Mesenchymal stem cell (in vitro differentiated cells and primary cell): ENCODE data around the gene XAB2.
"Not testable (repeated sequence)": the region's sequence is repeated elsewhere in the genome, so short reads cannot be mapped to it uniquely, and the experiment has no call there.

ENCODE experiments used
- DNase-seq: peaks from one replicate; pipeline ENCODE4 v3.0.0-alpha.2; 2013
- H2AFZ ChIP-seq: one replicate; pipeline ENCODE4 v1.6.1; 2013; ENCODE audit warnings: low read depth, mild to moderate bottlenecking, control low read depth, inconsistent platforms, low read length, moderate library complexity
- H2AK5ac ChIP-seq: 2 replicates; pipeline ENCODE4 v1.6.1; 2013; ENCODE audit warnings: low read length, moderate library complexity, mild to moderate bottlenecking, inconsistent platforms; ENCODE audit not compliant: severe bottlenecking
- H2BK120ac ChIP-seq: one replicate; pipeline ENCODE4 v1.6.1; 2013; ENCODE audit warnings: low read depth, mild to moderate bottlenecking, inconsistent platforms, low read length, moderate library complexity
- H2BK12ac ChIP-seq, 2 experiments: one replicate each; pipeline ENCODE4 v1.6.1; 2013; ENCODE audit warnings: inconsistent platforms in 2 of 2, low read length in 2 of 2, mild to moderate bottlenecking in 2 of 2, moderate library complexity in 2 of 2, control low read depth in 1 of 2
- H2BK15ac ChIP-seq: one replicate; pipeline ENCODE4 v1.6.1; 2013; ENCODE audit warnings: mild to moderate bottlenecking, low read depth, inconsistent platforms; ENCODE audit not compliant: poor library complexity, severe bottlenecking
- H2BK5ac ChIP-seq: 2 replicates; pipeline ENCODE4 v1.6.1; 2013; ENCODE audit warnings: low read depth, mild to moderate bottlenecking, low read length, control low read depth, inconsistent platforms; ENCODE audit not compliant: poor library complexity, severe bottlenecking
- H3K14ac ChIP-seq, 2 experiments: one replicate each; pipeline ENCODE4 v1.6.1; 2013; ENCODE audit warnings: inconsistent platforms in 2 of 2, low read length in 2 of 2, control low read depth in 1 of 2, mild to moderate bottlenecking in 1 of 2, moderate library complexity in 1 of 2
- H3K18ac ChIP-seq, 2 experiments: one replicate each; pipeline ENCODE4 v1.6.1; 2013; ENCODE audit warnings: inconsistent platforms in 2 of 2, low read length in 2 of 2, control low read depth in 1 of 2, low read depth in 1 of 2, mild to moderate bottlenecking in 1 of 2
- H3K23ac ChIP-seq, 2 experiments: one replicate each; pipeline ENCODE4 v1.6.1; 2013; ENCODE audit warnings: inconsistent platforms in 2 of 2, low read length in 2 of 2, mild to moderate bottlenecking in 2 of 2, moderate library complexity in 2 of 2, control low read depth in 1 of 2
- H3K27ac ChIP-seq: 2 replicates; pipeline ENCODE4 v1.5.1; 2013; ENCODE audit warnings: mild to moderate bottlenecking, moderate library complexity, low read length, control low read depth, inconsistent platforms; ENCODE audit not compliant: poor library complexity, severe bottlenecking
- H3K27me3 ChIP-seq, 2 experiments: 2 replicates each; pipeline versions ENCODE4 v1.6.1 to v1.7.0; 2013; ENCODE audit warnings: low read length in 2 of 2, mild to moderate bottlenecking in 2 of 2, moderate library complexity in 2 of 2, control low read depth in 1 of 2, inconsistent platforms in 1 of 2; ENCODE audit not compliant: control insufficient read depth in 1 of 2, insufficient read depth in 1 of 2
- H3K36me3 ChIP-seq, 2 experiments: 2 replicates each; pipeline versions ENCODE4 v1.6.1 to v1.7.0; 2013; ENCODE audit warnings: low read length in 2 of 2, control low read depth in 1 of 2, inconsistent platforms in 1 of 2, low read depth in 1 of 2, mild to moderate bottlenecking in 1 of 2; ENCODE audit not compliant: insufficient read depth in 2 of 2, control insufficient read depth in 1 of 2
- H3K4ac ChIP-seq, 2 experiments: one replicate each; pipeline ENCODE4 v1.6.1; 2013; ENCODE audit warnings: inconsistent platforms in 2 of 2, low read length in 2 of 2, mild to moderate bottlenecking in 2 of 2, moderate library complexity in 2 of 2, control low read depth in 1 of 2, low read depth in 1 of 2
- H3K4me1 ChIP-seq: 2 replicates; pipeline ENCODE4 v1.6.1; 2013; ENCODE audit warnings: low read depth, low read length, control low read depth; ENCODE audit not compliant: control insufficient read depth, insufficient read depth
- H3K4me2 ChIP-seq: 2 replicates; pipeline ENCODE4 v1.6.1; 2013; ENCODE audit warnings: low read length, mild to moderate bottlenecking, inconsistent platforms; ENCODE audit not compliant: poor library complexity, severe bottlenecking
- H3K4me3 ChIP-seq, 2 experiments: 2 replicates each; pipeline versions ENCODE4 v1.5.1 to v1.7.0; 2013; ENCODE audit warnings: low read length in 2 of 2, mild to moderate bottlenecking in 2 of 2, control low read depth in 1 of 2, low read depth in 1 of 2; ENCODE audit not compliant: insufficient read depth in 1 of 2
- H3K79me1 ChIP-seq: replicated peaks from 2 replicates; pipeline ENCODE4 v1.6.1; 2013; ENCODE audit warnings: mild to moderate bottlenecking, control low read depth, low read length, inconsistent platforms; ENCODE audit not compliant: poor library complexity, severe bottlenecking
- H3K9ac ChIP-seq: 2 replicates; pipeline ENCODE4 v1.7.0; 2013; ENCODE audit warnings: mild to moderate bottlenecking, low read length, moderate library complexity
- H3K9me3 ChIP-seq: 2 replicates; pipeline ENCODE4 v1.7.0; 2013; ENCODE audit warnings: mild to moderate bottlenecking, low read length; ENCODE audit not compliant: control insufficient read depth
- H4K8ac ChIP-seq: one replicate; pipeline ENCODE4 v1.6.1; 2013; ENCODE audit warnings: inconsistent platforms, mild to moderate bottlenecking, low read length, moderate library complexity
- H4K91ac ChIP-seq: one replicate; pipeline ENCODE4 v1.6.1; 2013; ENCODE audit warnings: mild to moderate bottlenecking, low read length, inconsistent platforms
- WGBS: methylation state at CpG from one replicate; pipeline ENCODE4 v1.1.7; 2013; ENCODE audit warnings: mixed read lengths; 5-methylcytosine and 5-hydroxymethylcytosine counted together

Gene XAB2

GRCh38 chr19:7578127-7578526, 51.2 kb downstream of the XAB2 start:
- Histone ChIP-seq H3K9me3 (no peaks in the 10 kb centered on the region), H3K4me3 (no peak overlapping the region), H2BK120ac (no peak overlapping the region), H3K18ac (no peak overlapping the region), H2AK5ac (no peak overlapping the region), H4K8ac (no peak overlapping the region), H3K4ac (no peak overlapping the region), H3K14ac (no peak overlapping the region), H2BK12ac (no peak overlapping the region), H3K4me2 (no peak overlapping the region), H3K36me3 (no peaks in the 10 kb centered on the region), H2BK5ac (no peak overlapping the region), H3K4me1 (no peaks in the 10 kb centered on the region), H2BK15ac (no peak overlapping the region), H3K23ac (no peak overlapping the region), H4K91ac (no peak overlapping the region), H3K9ac (no peak overlapping the region), H3K27me3 (peaks cover 19 to 21% of the 10 kb centered on the region in 2 experiments), H3K79me1 (no peaks in the 10 kb centered on the region), H3K27ac (no peak overlapping the region), H2AFZ (no peak overlapping the region)
- WGBS: 79% methylated on average over 5 of the region's 6 CpGs
- no peak for DNase-seq

- H3K23ac ChIP-seq, H2BK15ac ChIP-seq, H2BK12ac ChIP-seq, H3K14ac ChIP-seq, H2BK5ac ChIP-seq, H3K4me3 ChIP-seq, H2BK120ac ChIP-seq, H3K79me1 ChIP-seq, H3K9me3 ChIP-seq, H4K91ac ChIP-seq, H2AK5ac ChIP-seq, H3K4me1 ChIP-seq, H3K27ac ChIP-seq, DNase-seq, H3K9ac ChIP-seq, H3K4me2 ChIP-seq, H2AFZ ChIP-seq, H3K4ac ChIP-seq, H3K36me3 ChIP-seq, H3K18ac ChIP-seq, H4K8ac ChIP-seq: not testable (repeated sequence)
- peaks cover 17 to 18% of the 10 kb centered on the region in 2 experiments for H3K27me3 ChIP-seq
- 89% methylated on average over 1 of the region's 1 CpG for WGBS
Measured at GRCh38 chr19:7577422-7577821, 51.9 kb downstream of the XAB2 start.

- DNase-seq: no peak
- no peaks in the 10 kb centered on the region for H3K79me1 ChIP-seq
Measured at GRCh38 chr19:7575434-7576040, 53.8 kb downstream of the XAB2 start.

GRCh38 chr19:7570761-7571160, 58.6 kb downstream of the XAB2 start:
- no peaks in the 10 kb centered on the region for H3K27me3 ChIP-seq
- H4K8ac ChIP-seq: no peak overlapping the region
- 94% methylated on average over 5 of the region's 5 CpGs for WGBS
- H3K4me3 ChIP-seq: no peak overlapping the region
- no peak overlapping the region for H2AFZ ChIP-seq
- no peak overlapping the region for H2AK5ac ChIP-seq
- no peak overlapping the region for H2BK120ac ChIP-seq
- DNase-seq: no peak
- no peak overlapping the region for H2BK12ac ChIP-seq
- H3K18ac ChIP-seq: no peak overlapping the region
- no peak overlapping the region for H3K27ac ChIP-seq
- no peak overlapping the region for H2BK5ac ChIP-seq
- H2BK15ac ChIP-seq: no peak overlapping the region
- no peak overlapping the region for H3K4me2 ChIP-seq
- H3K36me3 ChIP-seq: no peaks in the 10 kb centered on the region
- H3K79me1 ChIP-seq: no peaks in the 10 kb centered on the region
- H3K9ac ChIP-seq: no peak overlapping the region
- no peak overlapping the region for H3K14ac ChIP-seq
- H3K4me1 ChIP-seq: no peaks in the 10 kb centered on the region
- H3K23ac ChIP-seq: no peak overlapping the region
- H4K91ac ChIP-seq: no peak overlapping the region
- H3K4ac ChIP-seq: no peak overlapping the region
- H3K9me3 ChIP-seq: no peaks in the 10 kb centered on the region

More at GRCh38 chr19:7575434-7576040, 53.8 kb downstream of the XAB2 start:
- Histone ChIP-seq H4K8ac (no peak overlapping the region), H3K27me3 (peaks cover 15 to 17% of the 10 kb centered on the region in 2 experiments), H3K36me3 (no peaks in the 10 kb centered on the region), H3K23ac (no peak overlapping the region), H3K4me2 (no peak overlapping the region), H3K4me3 (no peak overlapping the region), H4K91ac (no peak overlapping the region), H3K27ac (no peak overlapping the region), H3K4ac (no peak overlapping the region), H3K9me3 (no peaks in the 10 kb centered on the region), H2AK5ac (no peak overlapping the region), H3K18ac (no peak overlapping the region), H2BK15ac (no peak overlapping the region), H3K9ac (no peak overlapping the region), H3K4me1 (no peaks in the 10 kb centered on the region), H2AFZ (no peak overlapping the region), H3K14ac (no peak overlapping the region), H2BK5ac (no peak overlapping the region), H2BK120ac (no peak overlapping the region), H2BK12ac (no peak overlapping the region)
- WGBS: 85% methylated on average over 5 of the region's 9 CpGs
